IPS-15b (cell line): ENCODE data around the gene UBAC1.

ENCODE experiments used
- H3K27me3 ChIP-seq: one replicate; pipeline ENCODE4 v1.6.1; 2013; ENCODE audit warnings: low read length; ENCODE audit not compliant: control insufficient read depth, insufficient read depth
- H3K36me3 ChIP-seq: one replicate; pipeline ENCODE4 v1.6.1; 2013; ENCODE audit warnings: low read length; ENCODE audit not compliant: control insufficient read depth, insufficient read depth
- H3K4me1 ChIP-seq: one replicate; pipeline ENCODE4 v1.6.1; 2013; ENCODE audit warnings: mild to moderate bottlenecking, low read length; ENCODE audit not compliant: control insufficient read depth, insufficient read depth
- H3K4me3 ChIP-seq: one replicate; pipeline ENCODE4 v1.5.1; 2013; ENCODE audit warnings: low read depth, low read length
- H3K9ac ChIP-seq: one replicate; pipeline ENCODE4 v1.6.1; 2013; ENCODE audit warnings: low read depth, mild to moderate bottlenecking, low read length
- H3K9me3 ChIP-seq: one replicate; pipeline ENCODE4 v1.6.1; 2013; ENCODE audit warnings: mild to moderate bottlenecking, low read length; ENCODE audit not compliant: control insufficient read depth, insufficient read depth

Gene UBAC1

GRCh38 chr9:135883410-135884089, 77.6 kb downstream of the UBAC1 start:
- Histone ChIP-seq H3K36me3 (peaks cover 3% of the 10 kb centered on the region), H3K9ac (no peak overlapping the region), H3K27me3 (no peaks in the 10 kb centered on the region), H3K9me3 (no peaks in the 10 kb centered on the region), H3K4me1 (peaks cover 28% of the 10 kb centered on the region), H3K4me3 (no peak overlapping the region)
